ENCODE results near the gene SLC44A1. TPM values are rescaled to one million over a fixed set of nuclear protein-coding genes. Genes with fewer than 3 reads are reported as not detected.

SLC44A1 gene
- total RNA-seq, 4 donors from 2014 or later, result 25.7 to 37.8 (median 28.3) TPM

DNA sequence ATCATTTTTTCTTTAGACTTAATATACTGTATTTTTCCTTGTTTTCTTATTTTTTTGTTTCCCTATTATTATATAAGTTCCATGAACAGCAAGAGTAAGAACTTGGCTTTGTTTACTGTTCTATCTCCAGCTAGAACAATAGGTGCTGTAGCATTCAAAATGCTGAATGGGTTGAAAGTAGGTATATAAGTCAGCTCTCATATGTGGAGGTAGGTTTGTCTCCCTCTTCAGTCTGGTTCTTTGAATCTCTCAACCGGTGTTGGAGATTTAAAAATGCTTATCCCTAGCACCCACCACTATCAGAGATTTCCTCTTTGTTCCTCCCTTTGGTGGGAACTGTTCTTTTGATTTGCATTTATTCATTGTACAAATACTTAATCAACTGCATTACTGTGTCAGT lies 115.9 kb downstream of the SLC44A1 start:
- Histone ChIP-seq H3K27me3 (no peaks in the 10 kb centered on the region), H3K36me3 (peaks cover 0 to 54% (median 32%) of the 10 kb centered on the region in 4 donors), H3K9me3 (no peaks in the 10 kb centered on the region), H3K27ac (replicated peaks in 1 of 4) (no peak overlapping the region), H3K4me1 (no peaks in the 10 kb centered on the region), H3K4me3 (no peak overlapping the region)
- intact Hi-C loops (cut with DNase I), result no loop called here
- no peak for TF ChIP-seq POLR2AphosphoS5 (IDR thresholded peaks at IDR 0.05)
- TF ChIP-seq EP300 (IDR thresholded peaks at IDR 0.05), result no peak
- TF ChIP-seq POLR2A (IDR thresholded peaks at IDR 0.05; ENCODE audit: low read depth), result no peak
- TF ChIP-seq, protein P1, sequence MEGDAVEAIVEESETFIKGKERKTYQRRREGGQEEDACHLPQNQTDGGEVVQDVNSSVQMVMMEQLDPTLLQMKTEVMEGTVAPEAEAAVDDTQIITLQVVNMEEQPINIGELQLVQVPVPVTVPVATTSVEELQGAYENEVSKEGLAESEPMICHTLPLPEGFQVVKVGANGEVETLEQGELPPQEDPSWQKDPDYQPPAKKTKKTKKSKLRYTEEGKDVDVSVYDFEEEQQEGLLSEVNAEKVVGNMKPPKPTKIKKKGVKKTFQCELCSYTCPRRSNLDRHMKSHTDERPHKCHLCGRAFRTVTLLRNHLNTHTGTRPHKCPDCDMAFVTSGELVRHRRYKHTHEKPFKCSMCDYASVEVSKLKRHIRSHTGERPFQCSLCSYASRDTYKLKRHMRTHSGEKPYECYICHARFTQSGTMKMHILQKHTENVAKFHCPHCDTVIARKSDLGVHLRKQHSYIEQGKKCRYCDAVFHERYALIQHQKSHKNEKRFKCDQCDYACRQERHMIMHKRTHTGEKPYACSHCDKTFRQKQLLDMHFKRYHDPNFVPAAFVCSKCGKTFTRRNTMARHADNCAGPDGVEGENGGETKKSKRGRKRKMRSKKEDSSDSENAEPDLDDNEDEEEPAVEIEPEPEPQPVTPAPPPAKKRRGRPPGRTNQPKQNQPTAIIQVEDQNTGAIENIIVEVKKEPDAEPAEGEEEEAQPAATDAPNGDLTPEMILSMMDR (IDR thresholded peaks at IDR 0.05), result no peak
- 82% methylated on average over 1 of the region's 1 CpG for WGBS
- DNase-seq (ENCODE audit: extremely low spot score), result no peak

DNA sequence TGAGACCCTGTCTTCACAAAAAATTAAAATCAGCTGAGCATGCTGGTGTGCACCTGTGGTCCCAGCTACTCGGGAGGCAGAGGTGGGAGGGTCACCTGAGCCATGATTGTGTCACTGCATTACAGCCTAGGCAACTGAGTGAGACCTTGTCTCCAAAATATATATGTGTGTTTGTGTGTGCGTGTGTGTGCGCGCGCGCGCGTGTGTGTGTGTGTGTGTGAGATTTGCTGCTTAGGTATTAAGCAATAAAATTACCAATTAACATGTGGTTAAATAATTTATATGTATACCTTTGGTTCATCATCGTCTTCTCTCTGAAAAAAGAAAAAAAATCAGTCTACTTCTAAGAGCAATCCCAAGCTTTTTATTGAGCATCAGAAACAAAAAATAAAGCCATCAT lies 117.4 kb downstream of the SLC44A1 start:
- no peak for DNase-seq (ENCODE audit: extremely low spot score)
- Histone ChIP-seq H3K36me3 (peaks cover 0 to 63% (median 37%) of the 10 kb centered on the region in 4 donors), H3K27ac (replicated peaks in 1 of 4) (no peak overlapping the region), H3K9me3 (no peaks in the 10 kb centered on the region), H3K4me3 (no peak overlapping the region), H3K4me1 (no peaks in the 10 kb centered on the region), H3K27me3 (no peaks in the 10 kb centered on the region)
- intact Hi-C loops (cut with DNase I), result no loop called here
- TF ChIP-seq EP300 (IDR thresholded peaks at IDR 0.05) (no peak), POLR2AphosphoS5 (IDR thresholded peaks at IDR 0.05) (no peak), POLR2A (IDR thresholded peaks at IDR 0.05; ENCODE audit: low read depth) (no peak)
- TF ChIP-seq, protein P1 (IDR thresholded peaks at IDR 0.05), result no peak
- WGBS, result 97% methylated on average over 9 of the region's 9 CpGs

DNA sequence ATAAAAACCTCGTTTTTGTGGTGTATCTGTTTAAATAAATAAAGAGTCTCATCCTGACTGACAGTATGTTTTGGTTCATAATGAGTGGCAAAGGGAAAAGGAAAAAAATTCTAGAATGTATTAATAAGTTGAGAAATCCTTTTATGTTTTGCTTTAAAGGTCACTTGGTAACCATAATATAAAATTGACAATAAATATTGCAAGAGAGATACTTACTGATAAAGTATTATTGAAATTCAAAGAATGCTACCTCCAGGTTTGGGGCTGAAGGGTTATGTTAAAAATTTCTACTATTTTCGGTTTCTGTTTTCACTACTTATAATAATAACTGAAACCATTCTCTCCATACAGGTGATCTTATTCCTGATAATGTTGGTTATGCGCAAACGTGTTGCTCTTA lies 118.0 kb downstream of the SLC44A1 start:
- 85% methylated on average over 4 of the region's 4 CpGs for WGBS
- Histone ChIP-seq H3K9me3 (no peaks in the 10 kb centered on the region), H3K36me3 (peaks cover 0 to 68% (median 40%) of the 10 kb centered on the region in 4 donors), H3K4me3 (no peak overlapping the region), H3K27me3 (no peaks in the 10 kb centered on the region), H3K27ac (replicated peaks in 1 of 4) (no peak overlapping the region), H3K4me1 (no peaks in the 10 kb centered on the region)
- intact Hi-C loops (cut with DNase I), result no loop called here
- no peak for TF ChIP-seq POLR2A (IDR thresholded peaks at IDR 0.05; ENCODE audit: low read depth)
- DNase-seq (ENCODE audit: extremely low spot score), result no peak

DNA sequence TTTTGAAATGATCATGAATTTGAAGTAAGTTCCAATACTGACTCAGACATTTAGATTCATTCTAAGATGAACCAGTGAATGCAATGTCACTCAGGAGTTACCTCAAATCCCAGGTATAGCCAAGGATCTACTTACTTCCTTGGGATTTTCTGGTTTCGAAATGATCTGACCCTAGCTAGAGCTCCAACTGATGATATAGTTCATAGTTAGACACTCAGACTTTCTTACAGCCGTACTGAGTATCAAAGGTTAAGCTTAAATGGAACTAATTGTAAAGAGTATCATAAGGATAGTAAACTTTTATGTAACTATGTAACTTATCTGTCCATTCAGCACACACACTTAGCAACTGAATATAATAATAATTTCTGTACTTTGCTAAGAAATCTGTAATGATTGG lies 119.4 kb downstream of the SLC44A1 start:
- H3K36me3 ChIP-seq, result peaks cover 0 to 79% (median 43%) of the 10 kb centered on the region in 4 donors
- WGBS, result 94% methylated on average over 2 of the region's 2 CpGs
- intact Hi-C loops (cut with DNase I), result no loop called here

DNA sequence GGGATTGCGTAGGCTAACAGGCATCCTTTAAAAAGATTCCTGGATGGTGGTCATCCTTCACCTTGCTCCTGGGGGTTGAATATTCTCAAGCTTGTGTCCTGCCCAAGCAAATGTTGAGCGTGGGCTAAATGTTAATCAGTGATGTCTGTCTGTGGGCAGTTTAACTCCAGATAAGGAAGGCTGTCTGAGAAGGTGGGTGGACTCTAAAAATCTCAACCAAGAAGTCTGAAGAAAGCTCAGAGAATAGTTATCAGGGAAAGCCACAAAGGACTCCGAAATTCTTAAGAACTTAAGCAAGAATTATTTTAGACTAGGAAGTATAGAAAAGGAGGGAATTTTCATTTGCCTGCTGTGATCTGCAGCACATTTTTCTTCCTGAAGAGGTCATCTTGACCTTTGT lies 125.5 kb downstream of the SLC44A1 start:
- 92% methylated on average over 3 of the region's 3 CpGs for WGBS
- H3K36me3 ChIP-seq, result peaks cover 2 to 42% (median 23%) of the 10 kb centered on the region in 4 donors
- TF ChIP-seq EP300 (IDR thresholded peaks at IDR 0.05) (no peak), POLR2AphosphoS5 (IDR thresholded peaks at IDR 0.05) (no peak), POLR2A (IDR thresholded peaks at IDR 0.05; ENCODE audit: low read depth) (no peak)
- TF ChIP-seq, protein P1 (IDR thresholded peaks at IDR 0.05), result no peak

More for the DNA sequence above, 119.4 kb downstream of the SLC44A1 start:
- Histone ChIP-seq H3K4me1 (no peaks in the 10 kb centered on the region), H3K4me3 (no peak overlapping the region), H3K27me3 (no peaks in the 10 kb centered on the region), H3K9me3 (no peaks in the 10 kb centered on the region), H3K27ac (replicated peaks in 1 of 4) (no peak overlapping the region)
- TF ChIP-seq POLR2AphosphoS5 (IDR thresholded peaks at IDR 0.05) (no peak), POLR2A (IDR thresholded peaks at IDR 0.05; ENCODE audit: low read depth) (no peak), EP300 (IDR thresholded peaks at IDR 0.05) (no peak)
- TF ChIP-seq, protein P1 (IDR thresholded peaks at IDR 0.05), result no peak
- no peak for DNase-seq (ENCODE audit: extremely low spot score)

More for the DNA sequence above, 125.5 kb downstream of the SLC44A1 start:
- Histone ChIP-seq H3K4me3 (no peak overlapping the region), H3K27ac (replicated peaks in 1 of 4) (no peak overlapping the region), H3K4me1 (no peaks in the 10 kb centered on the region), H3K9me3 (no peaks in the 10 kb centered on the region), H3K27me3 (no peaks in the 10 kb centered on the region)
- intact Hi-C loops (cut with DNase I), result no loop called here
- no peak for DNase-seq (ENCODE audit: extremely low spot score)

All from esophagus muscularis mucosa (tissue), 4 donors.